ENCODE measurements around the gene PAK1.

Gene PAK1

GRCh38 chr11:77353131-77353530, 120.8 kb downstream of the PAK1 start:
- DNase-seq: no peak

GRCh38 chr11:77351281-77351886, 122.5 kb downstream of the PAK1 start:
- no peak for DNase-seq

GRCh38 chr11:77347948-77348347, 125.9 kb downstream of the PAK1 start:
- DNase-seq: no peak

- no peak for DNase-seq
Observed at GRCh38 chr11:77346906-77347603, 126.8 kb downstream of the PAK1 start.

GRCh38 chr11:77345621-77346020, 128.3 kb downstream of the PAK1 start:
- no peak for DNase-seq

- DNase-seq: no peak
Observed at GRCh38 chr11:77340501-77340900, 133.4 kb downstream of the PAK1 start.

- no peak for DNase-seq
Observed at GRCh38 chr11:77332259-77332658, 141.6 kb downstream of the PAK1 start.

- no peak for DNase-seq
Observed at GRCh38 chr11:77325159-77325558, 148.7 kb downstream of the PAK1 start.

GRCh38 chr11:77324508-77324907, 149.4 kb downstream of the PAK1 start:
- DNase-seq: no peak

- DNase-seq: no peak
Observed at GRCh38 chr11:77322926-77323590, 150.8 kb downstream of the PAK1 start.

- no peak for DNase-seq
Observed at GRCh38 chr11:77322506-77322905, 151.4 kb downstream of the PAK1 start.

GRCh38 chr11:77320351-77320750, 153.5 kb downstream of the PAK1 start:
- DNase-seq: no peak

- no peak for DNase-seq
Observed at GRCh38 chr11:77318600-77318999, 155.3 kb downstream of the PAK1 start.

GRCh38 chr11:77316733-77317342, 157.1 kb downstream of the PAK1 start:
- no peak for DNase-seq

GRCh38 chr11:77312107-77312506, 161.8 kb downstream of the PAK1 start:
- no peak for DNase-seq

- DNase-seq: no peak
Observed at GRCh38 chr11:77311701-77312100, 162.2 kb downstream of the PAK1 start.

GRCh38 chr11:77310721-77311120, 163.2 kb downstream of the PAK1 start:
- DNase-seq: no peak

- no peak for DNase-seq
Observed at GRCh38 chr11:77309401-77310085, 164.4 kb downstream of the PAK1 start.

GRCh38 chr11:77308838-77309237, 165.1 kb downstream of the PAK1 start:
- no peak for DNase-seq

- DNase-seq: no peak
Observed at GRCh38 chr11:77303328-77303727, 170.6 kb downstream of the PAK1 start.

GRCh38 chr11:77302752-77303151, 171.1 kb downstream of the PAK1 start:
- DNase-seq: no peak

- DNase-seq: no peak
Observed at GRCh38 chr11:77301510-77301909, 172.4 kb downstream of the PAK1 start, which contains the start of gene GDPD4. Gene GDPD4, minus strand, starts transcription at chr11:77301686. Its CDS starts 16,549 bp downstream, at chr11:77285137.

- no peak for DNase-seq
Observed at GRCh38 chr11:77300695-77301094, 173.2 kb downstream of the PAK1 start.
